Renal cortical epithelial cell (primary cell): ENCODE data around the gene LIMS1. TPM values are rescaled to one million over a fixed set of nuclear protein-coding genes. Genes with fewer than 3 reads are reported as not detected.

Experiments
- DNase-seq: peaks from one replicate; pipeline ENCODE4 v3.0.0-alpha.2; 2011; ENCODE audit warnings: low read depth
- total RNA-seq: library from RNA; depleted of rRNA; stranded (reverse); fragments of >200 nt; gene quantifications from 2 replicates; pipeline ENCODE4 v1.2.3, GENCODE V29; 2014

The LIMS1 gene
- total RNA-seq, 1 donor from 2014 or later: 186 TPM

DNA sequence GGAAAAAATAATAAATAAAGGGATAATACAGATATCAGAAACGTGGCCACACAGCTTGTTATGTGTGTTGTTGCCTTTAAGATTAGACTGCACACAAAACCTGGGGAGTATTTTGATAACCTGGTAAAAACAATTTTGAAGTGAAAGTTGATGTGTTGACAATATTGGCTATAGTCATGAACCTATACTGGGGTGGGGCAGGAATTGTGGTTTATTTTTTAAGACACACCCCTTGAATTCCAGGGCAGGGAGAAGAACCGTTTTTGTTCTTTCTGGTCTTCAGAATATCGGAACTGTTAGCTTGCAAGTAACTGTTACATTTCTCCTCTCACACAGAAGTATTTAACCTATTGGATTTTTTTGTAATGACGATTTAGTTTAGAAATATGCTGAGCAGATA lies 80.4 kb downstream of the LIMS1 start:
- DNase-seq: no peak

DNA sequence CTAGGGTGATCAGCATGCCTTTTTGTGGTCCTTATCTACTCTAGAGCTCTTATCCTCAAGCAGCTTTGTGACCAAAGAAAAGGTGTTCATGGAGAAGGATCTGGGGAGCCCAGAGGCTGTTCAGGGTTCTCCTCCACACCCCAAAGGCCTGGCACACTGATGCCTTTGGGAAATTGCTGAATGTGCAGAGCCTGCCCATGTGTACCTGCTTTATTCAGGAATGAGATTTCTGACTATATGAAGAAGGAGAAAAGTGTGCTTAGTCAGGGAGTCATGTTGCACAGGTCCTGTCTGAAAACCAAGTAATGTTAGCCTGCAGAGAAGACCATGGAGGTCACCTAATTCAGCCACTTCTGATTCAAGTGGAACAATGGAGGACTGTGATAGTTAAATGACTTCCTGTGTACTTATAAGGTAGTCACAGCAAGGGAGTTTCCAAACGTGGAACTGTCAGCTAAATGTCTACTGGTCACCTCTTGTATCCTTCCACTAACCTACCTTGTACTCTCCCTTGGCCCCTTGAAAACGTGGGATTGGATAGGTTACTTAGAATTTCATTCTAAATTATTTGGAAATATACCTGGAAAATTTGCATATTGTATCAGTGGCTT lies 81.3 kb downstream of the LIMS1 start:
- peak; percentile 49 for DNase-seq

DNA sequence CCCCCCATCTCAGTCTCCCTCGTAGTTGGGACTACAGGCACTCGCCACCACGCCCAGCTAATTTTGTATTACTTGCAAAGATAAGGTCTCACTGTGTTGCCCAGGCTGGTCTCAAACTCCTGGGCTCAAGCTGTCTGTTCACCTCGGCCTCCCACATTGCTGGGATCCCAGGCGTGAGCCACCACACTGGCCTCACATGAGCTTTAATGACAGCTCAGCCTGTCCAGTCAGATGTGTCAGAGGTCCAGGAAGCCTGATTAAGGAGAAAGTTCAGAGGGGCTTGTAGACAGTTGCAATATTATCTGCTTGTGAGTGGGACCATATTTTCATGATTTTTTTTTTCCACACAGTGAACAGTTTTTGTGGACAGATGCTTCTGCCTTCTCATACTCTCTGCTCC lies 82.0 kb downstream of the LIMS1 start:
- no peak for DNase-seq

DNA sequence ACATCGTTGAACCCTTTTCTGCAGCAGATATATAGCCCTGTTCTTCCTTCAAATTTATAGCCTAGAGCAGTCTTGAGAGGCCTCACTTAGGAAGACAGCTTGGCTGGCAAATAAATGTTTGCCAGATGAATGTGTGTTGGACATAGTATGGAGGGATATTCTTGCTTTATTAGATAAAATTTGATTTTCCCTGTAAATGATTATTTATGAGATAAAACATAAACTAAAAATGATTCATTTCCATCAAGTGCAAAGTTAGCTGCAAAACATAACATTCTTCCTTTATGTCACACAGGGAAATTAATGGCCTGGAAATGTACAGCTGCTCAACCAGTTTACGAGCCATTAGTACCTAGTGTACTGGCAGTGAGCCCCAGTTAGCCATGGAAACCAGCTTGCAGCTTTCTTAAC lies 82.5 kb downstream of the LIMS1 start:
- peak; percentile 86 for DNase-seq

DNA sequence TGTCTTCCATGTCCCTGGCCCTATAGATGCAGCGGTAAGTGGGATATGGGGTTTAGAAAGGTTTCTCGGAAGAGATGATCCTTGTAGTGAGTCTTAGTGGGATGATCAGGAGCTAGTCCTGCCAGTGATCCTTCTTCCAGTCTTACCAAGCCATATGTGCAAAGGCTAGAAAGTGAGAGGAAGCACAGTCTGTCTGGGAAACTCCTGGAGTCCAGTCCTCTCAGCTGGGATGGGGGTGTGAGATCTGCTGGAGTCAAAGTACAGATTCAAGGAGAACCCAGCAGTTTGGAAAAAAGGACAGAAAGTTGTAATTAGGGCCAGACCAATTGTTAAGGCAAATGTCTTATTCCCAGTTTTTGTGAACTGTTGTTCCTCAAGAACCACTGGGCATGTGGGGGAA lies 83.3 kb downstream of the LIMS1 start:
- DNase-seq: no peak

DNA sequence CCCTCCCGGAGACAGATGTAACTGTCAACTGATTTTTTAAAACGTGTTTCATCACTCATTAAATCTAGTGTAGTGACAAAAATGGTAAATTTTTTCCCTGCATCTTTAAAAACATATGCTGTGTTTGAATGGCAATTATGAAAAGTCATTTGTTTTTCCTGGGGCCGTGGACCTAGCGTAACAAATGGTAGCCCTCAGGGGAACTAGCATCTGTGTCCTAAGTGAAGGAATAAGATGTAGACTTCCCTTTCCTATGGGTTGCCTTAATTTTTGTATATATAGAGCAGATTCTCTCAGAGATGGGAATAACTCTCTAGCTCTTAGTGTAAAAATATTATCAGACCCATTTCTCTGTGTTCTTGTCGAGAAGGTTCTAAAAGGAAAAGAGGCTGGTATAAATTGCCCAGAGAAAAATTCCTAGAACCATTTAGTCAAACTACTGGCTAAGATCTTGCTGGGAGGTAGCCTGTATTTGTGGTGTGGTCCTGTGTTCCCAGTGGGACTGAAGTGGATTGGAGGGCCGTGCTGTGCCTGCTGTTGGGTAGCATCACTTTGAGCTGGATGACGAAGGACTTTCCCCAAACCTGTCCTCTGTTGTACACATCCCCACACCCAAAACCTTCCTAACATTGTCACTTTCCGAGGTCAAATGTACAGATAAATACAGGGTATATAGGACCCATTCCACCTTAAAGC lies 85.8 kb downstream of the LIMS1 start:
- DNase-seq: no peak

DNA sequence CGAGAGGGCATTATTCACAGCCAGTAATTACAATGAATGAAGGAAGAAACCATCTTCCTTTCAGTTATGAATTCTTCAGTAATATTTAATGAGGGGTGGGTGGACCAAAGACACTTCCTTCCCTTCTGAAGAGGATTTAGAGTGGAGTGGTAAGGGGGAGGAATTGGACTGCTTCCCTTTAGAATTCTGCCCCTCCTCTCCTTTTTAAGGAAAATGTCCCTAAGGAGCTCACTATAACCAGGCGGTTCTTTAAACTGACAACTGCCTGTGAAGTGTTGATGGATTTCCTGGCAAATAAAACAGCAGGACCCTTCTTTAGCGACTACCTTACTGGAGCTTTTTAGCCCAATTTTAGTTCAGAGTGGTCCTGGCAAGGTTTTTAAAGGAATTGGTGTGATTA lies 86.4 kb downstream of the LIMS1 start:
- DNase-seq: no peak

DNA sequence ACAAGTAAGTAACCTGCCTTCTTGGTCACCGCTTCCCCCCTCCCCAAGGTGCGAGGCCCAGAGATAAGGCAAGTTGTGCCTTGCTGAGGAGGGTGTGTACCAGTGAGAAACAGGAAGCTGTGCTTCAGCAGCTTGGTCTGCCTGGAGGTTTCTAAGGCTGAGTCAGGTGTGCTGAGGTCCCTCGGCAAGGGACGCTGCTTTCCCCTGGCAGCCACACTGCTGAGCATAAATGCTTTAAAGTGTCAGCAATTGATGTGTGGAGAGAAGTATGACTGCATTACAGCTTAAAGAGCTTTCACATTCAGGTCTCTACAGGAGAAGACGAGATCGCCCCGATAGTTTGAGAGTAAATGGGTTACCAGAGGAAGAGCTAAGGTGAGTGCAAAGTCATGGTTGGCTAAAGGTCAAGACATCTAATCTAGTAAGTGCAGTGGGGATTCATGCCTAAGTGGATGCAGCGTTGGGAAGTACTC lies 86.9 kb downstream of the LIMS1 start:
- peak; percentile 87 for DNase-seq

DNA sequence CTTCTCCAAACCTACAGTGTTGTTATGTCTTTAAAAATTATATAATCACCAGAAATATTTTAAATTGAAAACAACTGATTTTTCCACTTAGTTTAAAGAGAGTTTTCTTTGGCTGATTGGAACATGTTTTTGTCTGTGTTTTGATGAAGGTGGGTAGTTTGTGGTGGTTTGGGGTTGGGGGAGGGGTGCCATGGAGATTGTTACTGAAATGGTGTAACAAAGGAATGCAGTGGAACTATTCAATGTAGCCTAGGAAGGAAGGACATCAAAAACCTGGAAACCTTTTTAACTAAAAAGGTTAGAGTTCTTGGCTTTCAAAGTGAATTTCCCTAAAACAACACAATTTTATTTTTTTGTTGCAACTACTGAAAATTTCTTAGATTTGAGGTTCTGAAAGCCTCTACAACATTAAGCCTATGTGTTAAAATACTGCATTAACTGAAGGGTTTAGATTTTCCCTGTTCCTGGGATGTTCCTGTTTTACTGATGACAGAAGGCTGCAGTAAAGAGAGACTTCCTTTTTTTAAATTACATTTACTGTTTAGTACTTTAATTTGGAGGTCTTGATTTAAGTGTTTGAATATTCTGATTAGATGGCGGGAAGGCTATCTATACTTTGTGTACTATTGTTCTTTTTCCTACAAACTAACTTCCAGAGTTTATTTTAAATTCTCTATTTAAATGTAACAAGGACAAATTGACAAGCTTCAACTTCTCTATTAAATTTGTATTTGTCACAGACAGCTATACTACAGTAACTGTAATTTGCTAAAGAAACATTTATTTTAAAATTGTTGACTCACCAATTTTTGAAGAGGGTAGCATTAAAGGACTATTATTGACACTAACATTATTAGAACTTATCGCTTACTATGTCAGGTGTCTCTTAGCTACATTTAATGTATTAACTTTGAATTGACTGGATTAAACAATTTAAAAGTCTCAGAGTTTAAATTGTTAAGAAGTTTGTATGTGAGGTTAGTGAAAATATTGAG lies 87.7 kb downstream of the LIMS1 start:
- no peak for DNase-seq

DNA sequence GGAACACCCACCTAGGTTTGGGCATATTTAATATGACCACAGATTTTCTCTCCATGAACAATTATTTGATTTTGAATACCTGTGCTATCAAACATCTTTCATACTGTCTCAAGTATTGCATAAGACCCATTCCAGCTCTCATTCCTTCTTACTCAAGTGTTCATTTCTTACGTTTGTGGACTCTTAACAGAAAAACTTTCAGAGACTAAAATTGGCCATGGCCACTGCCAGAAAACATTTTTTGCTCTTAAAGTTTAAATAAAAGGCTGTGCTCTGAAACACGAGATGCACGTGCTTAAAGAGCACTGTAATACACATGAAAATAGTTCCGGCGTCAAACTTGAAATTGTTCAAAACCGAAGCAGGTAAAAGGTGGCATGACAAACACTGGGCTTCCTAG lies 89.3 kb downstream of the LIMS1 start:
- no peak for DNase-seq

DNA sequence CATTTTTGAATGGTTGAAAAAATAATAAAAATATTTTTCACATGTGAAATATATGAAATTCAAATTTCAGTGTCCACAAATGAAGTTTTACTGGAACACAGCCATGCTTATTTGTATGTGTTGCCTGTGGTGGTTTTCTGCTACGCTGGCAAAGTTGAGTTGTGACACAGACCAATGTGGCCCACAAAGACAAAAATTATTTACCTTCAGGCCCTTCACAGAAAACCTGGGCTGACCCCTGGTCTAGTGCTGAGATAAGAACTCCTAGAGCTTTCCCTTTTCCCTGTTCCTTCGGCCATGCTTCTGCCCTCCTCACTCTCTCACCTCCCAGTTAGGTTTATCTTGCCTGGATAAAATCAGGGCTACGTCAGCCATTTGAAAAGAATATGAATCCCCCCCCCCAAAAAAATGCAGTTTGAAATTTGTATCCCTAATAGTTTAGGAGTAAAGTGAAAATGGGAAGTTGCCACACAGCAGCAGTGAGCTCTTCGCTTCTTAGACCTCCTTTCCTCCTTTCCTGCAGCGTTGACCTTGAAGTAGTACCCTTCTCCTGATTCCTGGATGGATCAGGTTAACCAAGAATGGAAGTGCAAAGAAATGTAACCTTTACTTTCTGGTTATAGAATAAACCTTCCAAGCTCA lies 91.0 kb downstream of the LIMS1 start:
- no peak for DNase-seq

DNA sequence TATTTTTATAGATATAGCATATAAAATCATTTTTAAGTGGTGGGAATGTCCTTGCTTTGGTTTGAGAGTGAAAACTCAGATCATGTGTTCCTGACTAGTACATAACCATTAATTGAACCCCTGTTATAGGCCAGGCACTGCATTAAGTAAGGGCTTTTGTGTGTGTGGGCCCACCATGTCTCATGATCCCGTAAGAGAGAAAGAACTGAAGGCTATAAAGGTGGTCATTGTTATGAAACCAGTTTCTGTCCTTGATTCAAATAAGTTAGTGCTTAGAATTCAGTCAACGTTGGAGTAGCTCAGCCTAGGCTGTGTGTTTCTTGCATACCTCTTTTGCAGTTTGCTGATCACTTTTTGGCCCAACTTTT lies 91.5 kb downstream of the LIMS1 start:
- DNase-seq: no peak

DNA sequence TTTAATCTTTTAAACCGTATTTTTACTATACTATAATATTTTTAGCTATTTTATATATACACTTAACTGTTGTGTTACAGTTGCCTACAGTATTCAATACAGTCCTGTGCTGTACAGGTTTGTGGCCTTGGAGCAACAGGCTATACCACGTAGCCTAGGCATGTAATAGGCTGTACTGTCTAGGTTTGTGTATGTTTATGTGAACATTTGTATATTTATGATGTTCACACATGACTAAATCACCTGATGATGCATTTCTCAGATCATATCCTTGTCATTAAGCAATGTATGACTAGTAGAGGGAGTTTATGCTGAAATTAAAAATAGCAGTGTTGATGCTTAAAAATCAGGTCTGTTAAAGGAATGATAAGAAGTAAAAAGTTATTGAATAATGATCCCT lies 92.7 kb downstream of the LIMS1 start:
- DNase-seq: no peak

DNA sequence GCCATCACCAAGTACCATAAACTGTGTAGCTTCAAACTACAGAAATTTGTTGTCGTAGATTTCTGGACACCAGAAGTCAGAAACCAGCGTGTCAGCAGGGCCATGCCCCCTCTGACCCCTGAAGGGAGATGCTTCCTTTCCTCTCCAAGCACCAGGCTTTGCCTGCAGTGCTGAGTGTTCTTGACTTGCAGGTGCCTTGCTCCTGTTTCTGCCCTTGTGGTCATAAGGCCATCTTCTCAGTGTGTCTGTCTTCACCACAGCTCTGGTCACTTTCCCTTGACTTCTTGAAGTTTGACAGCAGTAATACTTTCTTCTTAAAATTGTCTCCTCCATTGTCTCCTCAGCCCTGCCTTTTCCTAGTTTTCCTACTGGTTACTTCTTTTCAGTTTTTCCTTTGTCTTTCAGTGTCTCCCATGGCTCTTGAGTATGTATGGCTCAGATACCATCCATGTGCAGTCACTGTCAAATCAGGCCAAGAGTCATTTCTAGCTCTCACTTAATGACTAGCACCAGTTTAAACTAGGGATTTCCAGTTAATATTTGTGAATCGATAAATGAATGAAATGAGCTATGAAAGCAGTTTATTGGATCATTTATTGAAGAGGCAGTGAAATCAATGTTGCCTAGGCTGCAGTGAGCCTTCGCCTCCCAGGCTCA lies 93.8 kb downstream of the LIMS1 start:
- DNase-seq: no peak

DNA sequence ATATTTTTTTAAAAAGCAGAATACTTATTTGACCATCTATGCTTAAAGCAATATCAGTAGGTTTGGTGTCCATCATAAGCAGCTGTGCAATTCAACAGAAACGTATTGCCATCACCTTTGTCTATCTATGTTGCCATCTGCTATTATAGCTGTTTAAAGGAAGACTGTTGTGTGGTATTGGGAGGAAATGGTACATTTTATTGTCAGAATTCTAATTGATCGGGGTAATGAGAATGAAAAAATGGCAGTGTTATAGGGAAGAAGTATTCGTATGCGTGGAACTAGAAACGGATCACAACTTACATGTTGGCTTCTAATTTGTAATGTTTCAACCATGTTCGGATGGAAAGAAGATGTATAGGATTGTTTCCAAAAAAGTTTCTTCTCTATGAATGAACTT lies 94.7 kb downstream of the LIMS1 start:
- no peak for DNase-seq

DNA sequence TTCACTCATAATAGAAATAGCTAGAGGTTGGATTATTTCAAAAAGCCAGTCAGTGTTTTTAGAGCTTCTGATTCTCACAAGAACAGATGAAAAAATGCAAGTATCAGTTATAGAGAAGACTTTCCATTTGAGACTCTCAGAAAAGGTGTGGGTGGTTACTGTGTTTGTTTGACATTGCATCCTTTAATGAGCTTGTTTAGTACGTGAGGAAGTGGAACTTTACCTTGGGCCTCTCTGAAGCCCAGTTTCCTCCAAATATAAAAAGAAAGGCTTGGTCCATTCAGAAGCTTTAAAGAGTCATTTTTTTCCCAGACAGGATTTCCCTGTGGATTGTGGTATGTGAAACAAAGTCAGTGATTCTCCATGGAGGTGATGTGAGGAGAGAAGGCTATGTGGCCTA lies 95.1 kb downstream of the LIMS1 start:
- no peak for DNase-seq

DNA sequence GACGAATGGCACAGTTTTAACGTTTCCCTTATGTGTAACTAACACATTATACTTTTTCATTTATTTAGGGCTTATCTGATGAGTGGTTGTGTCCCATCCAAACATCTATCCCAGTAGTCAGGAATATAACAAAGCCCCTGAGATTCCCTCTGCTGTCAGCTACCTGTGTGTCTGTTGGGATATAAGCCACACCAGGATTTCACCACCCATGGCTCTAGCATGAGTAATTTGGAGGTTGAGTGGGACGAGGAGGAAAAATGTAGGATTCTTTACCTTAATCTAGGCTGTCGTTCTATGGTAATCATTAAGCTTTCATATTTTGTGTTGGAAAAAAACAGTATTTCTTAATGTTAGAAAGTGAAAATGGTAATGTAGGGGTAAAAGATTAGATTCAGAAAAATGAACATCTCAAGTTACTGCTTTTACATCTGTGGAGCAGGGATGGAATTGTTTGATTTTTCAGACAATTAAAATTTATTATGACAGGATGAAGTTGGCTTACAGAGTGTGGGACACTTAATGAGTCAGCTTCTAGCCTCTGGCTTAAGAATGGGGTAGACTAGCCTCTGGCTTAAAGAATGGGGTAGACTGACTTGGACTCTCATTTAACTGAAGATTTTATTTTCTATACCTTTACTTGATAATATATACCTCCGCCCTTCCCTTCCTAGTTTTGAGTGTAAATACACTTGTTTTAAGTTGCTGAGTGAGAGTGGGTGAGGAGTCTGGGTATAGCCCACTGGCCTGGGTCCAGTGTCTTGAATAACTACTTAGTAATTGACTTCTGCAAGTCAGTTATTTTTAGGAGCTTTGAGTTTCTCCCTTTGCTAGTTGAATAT lies 96.5 kb downstream of the LIMS1 start:
- peak; percentile 33 for DNase-seq

DNA sequence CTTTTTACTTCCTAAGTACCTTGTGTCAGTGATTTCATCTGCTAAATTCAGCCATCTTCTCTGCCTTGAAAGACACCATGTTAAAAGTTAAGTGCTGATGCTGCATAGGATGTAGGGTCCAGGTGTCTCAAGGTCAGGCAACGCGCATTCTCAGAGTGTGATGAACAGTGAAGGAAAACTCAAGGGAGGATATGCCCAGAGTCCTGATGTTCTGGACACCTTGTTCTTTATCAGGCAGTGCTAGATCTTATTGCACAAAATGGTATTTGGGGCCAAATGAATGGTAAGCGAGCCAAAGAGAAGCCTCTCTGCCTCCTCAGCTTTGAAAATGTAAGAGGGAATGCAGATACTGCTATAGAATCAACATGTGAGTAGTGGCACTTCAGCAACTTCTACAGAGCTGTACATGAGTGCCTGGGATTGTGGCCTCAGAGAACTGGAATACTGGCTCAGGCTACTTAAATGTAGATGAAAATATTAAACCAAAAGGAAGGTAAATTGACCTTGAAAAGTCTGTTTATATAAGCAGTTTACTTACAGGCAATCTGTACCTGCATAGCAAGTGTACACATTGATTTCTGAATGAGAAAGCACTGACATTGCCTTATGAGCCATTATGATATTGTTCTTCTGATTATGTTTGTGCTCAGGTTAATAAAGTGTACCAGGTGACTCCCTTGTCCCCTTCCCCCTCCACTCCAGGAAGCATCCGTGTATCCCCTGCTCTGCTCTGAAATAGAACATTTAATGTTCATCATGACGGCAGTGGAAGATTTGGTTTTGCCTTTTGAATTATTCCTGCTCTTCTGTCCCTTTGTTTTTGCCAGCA lies 98.3 kb downstream of the LIMS1 start:
- no peak for DNase-seq

DNA sequence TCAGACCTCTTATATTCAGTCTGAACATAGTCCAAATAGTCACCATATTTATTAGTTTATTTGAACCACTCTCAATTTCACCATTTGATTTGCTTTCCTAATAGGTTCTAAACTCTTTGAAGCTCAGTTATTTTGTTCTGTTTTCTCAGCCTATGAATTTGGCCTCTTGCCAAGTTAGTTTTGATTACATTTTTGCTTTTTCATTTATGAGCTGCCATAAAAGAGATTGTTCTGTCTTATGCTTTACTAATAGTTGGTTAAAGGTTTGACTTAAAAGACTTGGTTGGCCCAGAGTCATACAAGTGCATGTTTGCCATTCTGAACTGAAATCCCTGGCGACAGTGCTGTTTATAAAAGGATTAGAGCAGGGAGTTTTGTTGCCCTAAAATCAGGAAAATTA lies 99.1 kb downstream of the LIMS1 start:
- no peak for DNase-seq

DNA sequence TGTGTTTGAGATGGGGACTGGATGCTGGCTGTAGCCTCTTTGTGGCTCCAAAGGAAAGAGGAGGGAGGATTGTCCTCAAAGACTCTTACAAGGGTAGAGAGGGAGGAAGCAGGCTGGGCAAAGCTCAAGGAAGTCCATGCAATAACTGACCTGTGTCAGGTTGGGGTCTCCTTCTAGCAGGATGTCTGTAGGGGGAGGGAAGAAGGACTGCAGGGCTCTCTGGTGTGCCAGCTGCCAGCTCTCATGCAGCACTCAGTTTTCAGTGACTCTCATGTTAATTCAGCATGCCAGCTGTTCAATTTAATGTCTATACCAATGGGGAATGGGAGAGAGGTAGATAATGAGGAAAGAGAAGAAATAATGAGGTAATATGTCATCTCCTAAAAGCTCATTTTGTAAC lies 99.7 kb downstream of the LIMS1 start:
- no peak for DNase-seq
